Muscle of arm (tissue), 12 donors: ENCODE data around the gene TCEA3. TPM values are rescaled to one million over a fixed set of nuclear protein-coding genes. Genes with fewer than 3 reads are reported as not detected.

Source experiments
- DNase-seq: peaks from one replicate; pipeline ENCODE4 v3.0.0-alpha.2; 2013
- polyA plus RNA-seq, 12 donors: library from polyadenylated mRNA; unstranded; fragments of 120-200 nt; gene quantifications; one replicate each; pipeline ENCODE4 v1.2.1, GENCODE V29; 2013; ENCODE audit not compliant: insufficient read length in 12 of 12

Gene TCEA3
- polyA plus RNA-seq, 12 donors: 189 to 1,418 (median 361) TPM

- DNase-seq: peak; percentile 51
Measured at GRCh38 chr1:23423415-23424292, 894 bp downstream of the TCEA3 start.

- DNase-seq: peak; percentile 40
Measured at GRCh38 chr1:23422941-23423340, 1.6 kb downstream of the TCEA3 start.

- DNase-seq: peak; percentile 84
Measured at GRCh38 chr1:23422241-23422877, 2.2 kb downstream of the TCEA3 start.

- peak; percentile 80 for DNase-seq
Measured at GRCh38 chr1:23421753-23422240, 2.8 kb downstream of the TCEA3 start.

GRCh38 chr1:23421343-23421742 is 3.2 kb downstream of the TCEA3 start:
- DNase-seq: no peak

GRCh38 chr1:23420778-23421177 is 3.8 kb downstream of the TCEA3 start:
- no peak for DNase-seq

GRCh38 chr1:23419180-23419579 is 5.4 kb downstream of the TCEA3 start:
- no peak for DNase-seq

- peak; percentile 49 for DNase-seq
Measured at GRCh38 chr1:23417570-23417969, 7.0 kb downstream of the TCEA3 start.

GRCh38 chr1:23416964-23417363 is 7.6 kb downstream of the TCEA3 start:
- DNase-seq: no peak

GRCh38 chr1:23408797-23409290 is 15.7 kb downstream of the TCEA3 start:
- DNase-seq: no peak

GRCh38 chr1:23407016-23407630 is 17.4 kb downstream of the TCEA3 start:
- no peak for DNase-seq

GRCh38 chr1:23405946-23406345 is 18.6 kb downstream of the TCEA3 start:
- no peak for DNase-seq

GRCh38 chr1:23403735-23404486 is 20.6 kb downstream of the TCEA3 start:
- peak; percentile 81 for DNase-seq

- no peak for DNase-seq
Measured at GRCh38 chr1:23403355-23403734, 21.2 kb downstream of the TCEA3 start.

GRCh38 chr1:23403038-23403336 is 21.6 kb downstream of the TCEA3 start:
- no peak for DNase-seq

GRCh38 chr1:23402286-23403037 is 22.1 kb downstream of the TCEA3 start:
- no peak for DNase-seq

GRCh38 chr1:23401313-23401712 is 23.2 kb downstream of the TCEA3 start:
- DNase-seq: no peak

GRCh38 chr1:23400324-23401114 is 24.0 kb downstream of the TCEA3 start:
- no peak for DNase-seq

- no peak for DNase-seq
Measured at GRCh38 chr1:23399229-23399628, 25.3 kb downstream of the TCEA3 start.

GRCh38 chr1:23397908-23398307 is 26.6 kb downstream of the TCEA3 start:
- no peak for DNase-seq
